WTC11 (cell line): Measurements from ENCODE around the gene LSP1. TPM values are rescaled to one million over a fixed set of nuclear protein-coding genes. Genes with fewer than 3 reads are reported as not detected.

Experiments used
- ATAC-seq: fragments of 200-7000 bp; cut with Tn5 transposase; 2 replicates; pipeline ENCODE4 v1.10.0; 2021; ENCODE audit warnings: mild to moderate bottlenecking, moderate library complexity
- CTCF ChIA-PET: fragments of 300-600 bp; sonication (Branson Sonifier 250); formaldehyde crosslinking; loops from one replicate; lab custom pipeline; 2021; ENCODE audit warnings: antibody characterized with exemption; lab: Charles Lee
- POLR2A ChIA-PET: fragments of 350-600 bp; sonication (Branson Sonifier 250); formaldehyde crosslinking; loops from one replicate; lab custom pipeline; 2021; ENCODE audit warnings: antibody characterized with exemption; lab: Charles Lee
- DNase-seq: peaks from one replicate; pipeline ENCODE4 v3.0.0; 2021; ENCODE audit warnings: low spot score
- H3K27ac Mint-ChIP-seq: 2 replicates; pipeline ENCODE4 v1.8.0; 2021; ENCODE audit warnings: mixed read lengths
- H3K27me3 Mint-ChIP-seq: 2 replicates; pipeline ENCODE4 v1.8.0; 2021; ENCODE audit warnings: low read depth, mild to moderate bottlenecking, moderate library complexity, mixed read lengths
- H3K36me3 Mint-ChIP-seq: 2 replicates; pipeline ENCODE4 v1.8.0; 2021; ENCODE audit warnings: mixed read lengths
- H3K4me1 Mint-ChIP-seq: 2 replicates; pipeline ENCODE4 v1.8.0; 2022; ENCODE audit warnings: mixed read lengths
- H3K4me3 Mint-ChIP-seq: 2 replicates; pipeline ENCODE4 v1.8.0; 2021; ENCODE audit warnings: mild to moderate bottlenecking, moderate library complexity, mixed read lengths
- H3K9me3 Mint-ChIP-seq: 2 replicates; pipeline ENCODE4 v1.8.0; 2021; ENCODE audit warnings: mixed read lengths
- ATF1 ChIP-seq: sonication (generic); formaldehyde crosslinking; IDR thresholded peaks from 2 replicates; pipeline ENCODE4 v1.8.1; 2023; ENCODE audit warnings: mild to moderate bottlenecking, moderate library complexity, missing genetic modification reagents
- ATF3 ChIP-seq: sonication (generic); formaldehyde crosslinking; conservative IDR thresholded peaks from 2 replicates; pipeline ENCODE4 v1.8.1; 2022; ENCODE audit warnings: mild to moderate bottlenecking, missing genetic modification reagents
- CREM ChIP-seq: sonication (generic); formaldehyde crosslinking; IDR thresholded peaks from 2 replicates; pipeline ENCODE4 v1.8.1; 2022; ENCODE audit warnings: mild to moderate bottlenecking, missing genetic modification reagents, moderate library complexity
- CTCF ChIP-seq: fragments of 200-600 bp; IDR thresholded peaks from 2 replicates; pipeline ENCODE4 v1.8.0; 2022; ENCODE audit warnings: antibody characterized with exemption
- ELF4 ChIP-seq: sonication (generic); formaldehyde crosslinking; IDR thresholded peaks from 2 replicates; pipeline ENCODE4 v1.8.1; 2022; ENCODE audit warnings: low read depth, mild to moderate bottlenecking, moderate library complexity, missing genetic modification reagents
- FOXK1 ChIP-seq: sonication (generic); formaldehyde crosslinking; IDR thresholded peaks from 2 replicates; pipeline ENCODE4 v1.8.0; 2022; ENCODE audit warnings: mild to moderate bottlenecking, moderate library complexity, missing genetic modification reagents
- FOXP1 ChIP-seq: sonication (generic); formaldehyde crosslinking; IDR thresholded peaks from 2 replicates; pipeline ENCODE4 v1.8.0; 2022; ENCODE audit warnings: missing genetic modification reagents, mild to moderate bottlenecking, moderate library complexity, borderline replicate concordance
- HMGA2 ChIP-seq: fragments of 250-450 bp; sonication (Bioruptor Pico); IDR thresholded peaks from 2 replicates; pipeline ENCODE4 v1.4.0; 2021; ENCODE audit warnings: mild to moderate bottlenecking, moderate library complexity
- IRF1 ChIP-seq: sonication (generic); formaldehyde crosslinking; IDR thresholded peaks from 2 replicates; pipeline ENCODE4 v1.8.0; 2023; ENCODE audit warnings: missing genetic modification reagents
- NR2C2 ChIP-seq: sonication (generic); formaldehyde crosslinking; IDR thresholded peaks from 2 replicates; pipeline ENCODE4 v1.8.0; 2022; ENCODE audit warnings: mild to moderate bottlenecking, missing genetic modification reagents
- PRRX2 ChIP-seq: fragments of 250-450 bp; sonication (Bioruptor Pico); IDR thresholded peaks from 2 replicates; pipeline ENCODE4 v1.8.0; 2021; ENCODE audit warnings: mild to moderate bottlenecking
- SMAD3 ChIP-seq: sonication (generic); formaldehyde crosslinking; IDR thresholded peaks from 2 replicates; pipeline ENCODE4 v1.8.0; 2022; ENCODE audit warnings: missing genetic modification reagents, mild to moderate bottlenecking, borderline replicate concordance
- TCF7 ChIP-seq: sonication (generic); formaldehyde crosslinking; IDR thresholded peaks from 2 replicates; pipeline ENCODE4 v1.8.0; 2022; ENCODE audit warnings: mild to moderate bottlenecking, low read depth, missing genetic modification reagents, moderate library complexity
- TEAD1 ChIP-seq: sonication (generic); formaldehyde crosslinking; IDR thresholded peaks from 2 replicates; pipeline ENCODE4 v1.8.0; 2022; ENCODE audit warnings: mild to moderate bottlenecking, missing genetic modification reagents
- TP53 ChIP-seq: sonication (generic); formaldehyde crosslinking; IDR thresholded peaks from 2 replicates; pipeline ENCODE4 v1.8.1; 2023; ENCODE audit warnings: mild to moderate bottlenecking, missing genetic modification reagents
- ZNF121 ChIP-seq: sonication (generic); formaldehyde crosslinking; IDR thresholded peaks from 2 replicates; pipeline ENCODE4 v1.8.0; 2023; ENCODE audit warnings: missing genetic modification reagents
- ZNF219 ChIP-seq: sonication (generic); formaldehyde crosslinking; IDR thresholded peaks from 2 replicates; pipeline ENCODE4 v1.8.0; 2023; ENCODE audit warnings: missing genetic modification reagents, mild to moderate bottlenecking, borderline replicate concordance
- ZNF317 ChIP-seq: sonication (generic); formaldehyde crosslinking; IDR thresholded peaks from 2 replicates; pipeline ENCODE4 v1.8.1; 2023; ENCODE audit warnings: low read depth, mild to moderate bottlenecking, moderate library complexity, missing genetic modification reagents, borderline replicate concordance
- ZNF416 ChIP-seq: fragments of 250-450 bp; sonication (Bioruptor Pico); IDR thresholded peaks from 2 replicates; pipeline ENCODE4 v1.9.0; 2021; ENCODE audit warnings: mild to moderate bottlenecking, inconsistent platforms
- total RNA-seq: library from RNA; stranded (reverse); gene quantifications from 3 replicates; pipeline ENCODE4 v1.2.3, GENCODE V29; 2021
- TF ChIP-seq, protein P1 (sequence below): sonication (generic); formaldehyde crosslinking; IDR thresholded peaks from 2 replicates; pipeline ENCODE4 v1.8.1; 2023; ENCODE audit warnings: mild to moderate bottlenecking, missing genetic modification reagents, moderate library complexity
- TF ChIP-seq, protein P2 (sequence below): sonication (generic); formaldehyde crosslinking; IDR thresholded peaks from 2 replicates; pipeline ENCODE4 v1.8.0; 2022; ENCODE audit warnings: missing genetic modification reagents

LSP1 gene
- total RNA-seq, 1 experiment from 2014 or later, result 0.77 TPM

DNA sequence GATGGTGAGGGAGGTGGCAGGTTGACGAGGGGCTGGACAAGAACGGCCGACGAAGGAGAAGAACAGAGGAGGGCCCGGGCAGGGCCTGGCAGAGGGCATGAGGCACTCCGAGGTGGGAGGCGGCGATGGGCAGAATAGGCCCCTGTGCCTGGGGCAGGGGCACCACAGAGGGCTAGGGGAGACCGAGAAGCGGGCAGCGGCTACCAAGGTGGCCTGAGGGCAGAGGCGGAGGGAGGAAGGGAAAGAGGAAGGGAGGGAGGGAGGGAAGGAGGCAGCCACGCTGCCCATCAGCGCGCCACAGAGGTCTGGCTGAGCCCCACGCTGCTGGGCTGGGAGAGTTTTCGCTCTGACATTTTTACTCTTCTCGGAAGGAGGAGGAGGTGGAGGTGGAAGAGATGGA, 11.3 kb downstream of the LSP1 start (continued):
- TF ChIP-seq CTCF (no peak), ELF4 (no peak), ATF3 (no peak), IRF1 (CRISPR knock-in tag) (no peak), ZNF219 (CRISPR knock-in tag) (no peak)
- TF ChIP-seq, protein P1, sequence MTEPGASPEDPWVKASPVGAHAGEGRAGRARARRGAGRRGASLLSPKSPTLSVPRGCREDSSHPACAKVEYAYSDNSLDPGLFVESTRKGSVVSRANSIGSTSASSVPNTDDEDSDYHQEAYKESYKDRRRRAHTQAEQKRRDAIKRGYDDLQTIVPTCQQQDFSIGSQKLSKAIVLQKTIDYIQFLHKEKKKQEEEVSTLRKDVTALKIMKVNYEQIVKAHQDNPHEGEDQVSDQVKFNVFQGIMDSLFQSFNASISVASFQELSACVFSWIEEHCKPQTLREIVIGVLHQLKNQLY (CRISPR knock-in tag), result no peak

GRCh38 chr11:1864831-1865665, 12.2 kb downstream of the LSP1 start:
- H3K36me3 Mint-ChIP-seq, result no peaks in the 10 kb centered on the region
- no peak for ATAC-seq
- no peaks in the 10 kb centered on the region; the same call in 1 of the 2 replicates for H3K4me1 Mint-ChIP-seq
- TF ChIP-seq FOXP1, result no peak
- TF ChIP-seq, protein P2, sequence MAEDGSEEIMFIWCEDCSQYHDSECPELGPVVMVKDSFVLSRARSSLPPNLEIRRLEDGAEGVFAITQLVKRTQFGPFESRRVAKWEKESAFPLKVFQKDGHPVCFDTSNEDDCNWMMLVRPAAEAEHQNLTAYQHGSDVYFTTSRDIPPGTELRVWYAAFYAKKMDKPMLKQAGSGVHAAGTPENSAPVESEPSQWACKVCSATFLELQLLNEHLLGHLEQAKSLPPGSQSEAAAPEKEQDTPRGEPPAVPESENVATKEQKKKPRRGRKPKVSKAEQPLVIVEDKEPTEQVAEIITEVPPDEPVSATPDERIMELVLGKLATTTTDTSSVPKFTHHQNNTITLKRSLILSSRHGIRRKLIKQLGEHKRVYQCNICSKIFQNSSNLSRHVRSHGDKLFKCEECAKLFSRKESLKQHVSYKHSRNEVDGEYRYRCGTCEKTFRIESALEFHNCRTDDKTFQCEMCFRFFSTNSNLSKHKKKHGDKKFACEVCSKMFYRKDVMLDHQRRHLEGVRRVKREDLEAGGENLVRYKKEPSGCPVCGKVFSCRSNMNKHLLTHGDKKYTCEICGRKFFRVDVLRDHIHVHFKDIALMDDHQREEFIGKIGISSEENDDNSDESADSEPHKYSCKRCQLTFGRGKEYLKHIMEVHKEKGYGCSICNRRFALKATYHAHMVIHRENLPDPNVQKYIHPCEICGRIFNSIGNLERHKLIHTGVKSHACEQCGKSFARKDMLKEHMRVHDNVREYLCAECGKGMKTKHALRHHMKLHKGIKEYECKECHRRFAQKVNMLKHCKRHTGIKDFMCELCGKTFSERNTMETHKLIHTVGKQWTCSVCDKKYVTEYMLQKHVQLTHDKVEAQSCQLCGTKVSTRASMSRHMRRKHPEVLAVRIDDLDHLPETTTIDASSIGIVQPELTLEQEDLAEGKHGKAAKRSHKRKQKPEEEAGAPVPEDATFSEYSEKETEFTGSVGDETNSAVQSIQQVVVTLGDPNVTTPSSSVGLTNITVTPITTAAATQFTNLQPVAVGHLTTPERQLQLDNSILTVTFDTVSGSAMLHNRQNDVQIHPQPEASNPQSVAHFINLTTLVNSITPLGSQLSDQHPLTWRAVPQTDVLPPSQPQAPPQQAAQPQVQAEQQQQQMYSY, result no peak
- TF ChIP-seq ZNF416 (CRISPR knock-in tag), result no peak
- no peak for TF ChIP-seq PRRX2 (CRISPR knock-in tag)
- TF ChIP-seq SMAD3 (CRISPR knock-in tag), result no peak
- no peak for TF ChIP-seq ZNF121 (CRISPR knock-in tag)
- TF ChIP-seq TEAD1, result no peak
- TF ChIP-seq TCF7 (CRISPR knock-in tag), result no peak
- no peak for TF ChIP-seq TP53 (CRISPR knock-in tag)
- TF ChIP-seq ATF1 (CRISPR knock-in tag), result no peak
- no peak for TF ChIP-seq NR2C2 (CRISPR knock-in tag)
- no peak for TF ChIP-seq CREM (CRISPR knock-in tag)
- TF ChIP-seq HMGA2, result no peak
- no peak for TF ChIP-seq FOXK1 (CRISPR knock-in tag)
- TF ChIP-seq ZNF317 (CRISPR knock-in tag), result no peak
- TF ChIP-seq ZNF219 (CRISPR knock-in tag), result no peak
- TF ChIP-seq, all 79 proteins: peak for 0
- ChIA-PET CTCF (interaction anchor here (1.4 to 3.0 kb wide), 4 partner anchors 12 to 291 kb away, joined by 3 to 14 read pairs (median 6); no protein-coding TSS in a partner anchor), POLR2A (no interaction called here)
- no peak for DNase-seq
- Mint-ChIP-seq H3K27me3 (no peaks in the 10 kb centered on the region), H3K9me3 (no peaks in the 10 kb centered on the region), H3K27ac (no peak overlapping the region), H3K4me3 (no peak overlapping the region)
